Measurements from ENCODE around the gene DAZL.

- TF ChIP-seq, protein P1, sequence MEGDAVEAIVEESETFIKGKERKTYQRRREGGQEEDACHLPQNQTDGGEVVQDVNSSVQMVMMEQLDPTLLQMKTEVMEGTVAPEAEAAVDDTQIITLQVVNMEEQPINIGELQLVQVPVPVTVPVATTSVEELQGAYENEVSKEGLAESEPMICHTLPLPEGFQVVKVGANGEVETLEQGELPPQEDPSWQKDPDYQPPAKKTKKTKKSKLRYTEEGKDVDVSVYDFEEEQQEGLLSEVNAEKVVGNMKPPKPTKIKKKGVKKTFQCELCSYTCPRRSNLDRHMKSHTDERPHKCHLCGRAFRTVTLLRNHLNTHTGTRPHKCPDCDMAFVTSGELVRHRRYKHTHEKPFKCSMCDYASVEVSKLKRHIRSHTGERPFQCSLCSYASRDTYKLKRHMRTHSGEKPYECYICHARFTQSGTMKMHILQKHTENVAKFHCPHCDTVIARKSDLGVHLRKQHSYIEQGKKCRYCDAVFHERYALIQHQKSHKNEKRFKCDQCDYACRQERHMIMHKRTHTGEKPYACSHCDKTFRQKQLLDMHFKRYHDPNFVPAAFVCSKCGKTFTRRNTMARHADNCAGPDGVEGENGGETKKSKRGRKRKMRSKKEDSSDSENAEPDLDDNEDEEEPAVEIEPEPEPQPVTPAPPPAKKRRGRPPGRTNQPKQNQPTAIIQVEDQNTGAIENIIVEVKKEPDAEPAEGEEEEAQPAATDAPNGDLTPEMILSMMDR (IDR thresholded peaks at IDR 0.05) = no peak
- TF ChIP-seq NR2C2 (CRISPR knock-in tag; IDR thresholded peaks at IDR 0.05) (no peak), ELF4 (CRISPR knock-in tag; IDR thresholded peaks at IDR 0.05; ENCODE audit: low read depth) (no peak)
- TF ChIP-seq, protein P2, sequence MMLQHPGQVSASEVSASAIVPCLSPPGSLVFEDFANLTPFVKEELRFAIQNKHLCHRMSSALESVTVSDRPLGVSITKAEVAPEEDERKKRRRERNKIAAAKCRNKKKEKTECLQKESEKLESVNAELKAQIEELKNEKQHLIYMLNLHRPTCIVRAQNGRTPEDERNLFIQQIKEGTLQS (CRISPR knock-in tag; conservative IDR thresholded peaks at IDR 0.05) = no peak
- TF ChIP-seq, protein P3, sequence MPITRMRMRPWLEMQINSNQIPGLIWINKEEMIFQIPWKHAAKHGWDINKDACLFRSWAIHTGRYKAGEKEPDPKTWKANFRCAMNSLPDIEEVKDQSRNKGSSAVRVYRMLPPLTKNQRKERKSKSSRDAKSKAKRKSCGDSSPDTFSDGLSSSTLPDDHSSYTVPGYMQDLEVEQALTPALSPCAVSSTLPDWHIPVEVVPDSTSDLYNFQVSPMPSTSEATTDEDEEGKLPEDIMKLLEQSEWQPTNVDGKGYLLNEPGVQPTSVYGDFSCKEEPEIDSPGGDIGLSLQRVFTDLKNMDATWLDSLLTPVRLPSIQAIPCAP (CRISPR knock-in tag; IDR thresholded peaks at IDR 0.05) = no peak
Observed at GRCh38 chr3:16587681-16588060, 17.6 kb downstream of the DAZL start.
